HepG2 (cell line): ENCODE results near the gene SCYGR8. TPM values are rescaled to one million over a fixed set of nuclear protein-coding genes. Genes with fewer than 3 reads are reported as not detected.
A peak's percentile ranks its signal among the peaks of the same experiment; 100 is the strongest.

Experiments used
- ATAD3A ChIP-seq: sonication (generic); formaldehyde crosslinking; IDR thresholded peaks from 2 replicates; pipeline ENCODE4 v1.4.0; 2020; ENCODE audit warnings: missing genetic modification reagents
- CHD2 ChIP-seq: IDR thresholded peaks from 2 replicates; pipeline ENCODE4 v1.6.1; 2011; ENCODE audit warnings: low read depth, low read length, improper control_type of control experiment
- FOXK2 ChIP-seq: fragments of 450-650 bp; IDR thresholded peaks from 2 replicates; pipeline ENCODE4 v1.6.1; 2016
- GABPB1 ChIP-seq: IDR thresholded peaks from 2 replicates; pipeline ENCODE4 v1.6.1; 2016; ENCODE audit warnings: mild to moderate bottlenecking, missing genetic modification reagents, moderate library complexity, missing compliant biosample characterization
- GTF2F1 ChIP-seq: fragments of 150-350 bp; IDR thresholded peaks from 2 replicates; pipeline ENCODE4 v1.6.1; 2014; ENCODE audit warnings: low read length
- MXD1 ChIP-seq: sonication (generic); formaldehyde crosslinking; IDR thresholded peaks from 2 replicates; pipeline ENCODE4 v1.4.0; 2020; ENCODE audit warnings: mild to moderate bottlenecking, missing genetic modification reagents
- NAIF1 ChIP-seq: sonication (generic); formaldehyde crosslinking; IDR thresholded peaks from 2 replicates; pipeline ENCODE4 v1.5.0; 2020; ENCODE audit warnings: mild to moderate bottlenecking, missing genetic modification reagents, borderline replicate concordance
- PHF20 ChIP-seq: sonication (generic); formaldehyde crosslinking; IDR thresholded peaks from 2 replicates; pipeline ENCODE4 v1.5.0; 2020; ENCODE audit warnings: mild to moderate bottlenecking, missing genetic modification reagents
- PPARG ChIP-seq: conservative IDR thresholded peaks from 2 replicates; pipeline ENCODE4 v1.6.1; 2016; ENCODE audit warnings: missing biosample characterization, missing genetic modification reagents
- RBFOX2 ChIP-seq: fragments of 200-400 bp; formaldehyde crosslinking; IDR thresholded peaks from 2 replicates; pipeline ENCODE4 v1.6.1; 2017; ENCODE audit warnings: low read depth, mild to moderate bottlenecking, low read length
- U2AF2 ChIP-seq: fragments of 200-400 bp; formaldehyde crosslinking; IDR thresholded peaks from 2 replicates; pipeline ENCODE4 v1.6.1; 2017; ENCODE audit warnings: low read depth, mild to moderate bottlenecking, low read length
- ZFP1 ChIP-seq: IDR thresholded peaks from 2 replicates; pipeline ENCODE4 v1.6.1; 2016
- ZKSCAN5 ChIP-seq: sonication (generic); formaldehyde crosslinking; IDR thresholded peaks from 2 replicates; pipeline ENCODE4 v1.5.1; 2020; ENCODE audit warnings: mild to moderate bottlenecking, missing genetic modification reagents
- ZMYM4 ChIP-seq: sonication (generic); formaldehyde crosslinking; IDR thresholded peaks from 2 replicates; pipeline ENCODE4 v1.8.1; 2023; ENCODE audit warnings: mild to moderate bottlenecking, missing genetic modification reagents
- ZNF24 ChIP-seq: fragments of 450-650 bp; IDR thresholded peaks from 2 replicates; pipeline ENCODE4 v1.6.1; 2017; ENCODE audit warnings: antibody characterized with exemption, mild to moderate bottlenecking
- ZNF451 ChIP-seq: sonication (generic); formaldehyde crosslinking; IDR thresholded peaks from 2 replicates; pipeline ENCODE4 v1.5.0; 2020; ENCODE audit warnings: mild to moderate bottlenecking, missing genetic modification reagents
- ZNF772 ChIP-seq: sonication (generic); formaldehyde crosslinking; IDR thresholded peaks from 2 replicates; pipeline ENCODE4 v1.5.0; 2020; ENCODE audit warnings: mild to moderate bottlenecking, missing genetic modification reagents
- ZNF891 ChIP-seq: sonication (generic); formaldehyde crosslinking; IDR thresholded peaks from 2 replicates; pipeline ENCODE4 v1.5.0; 2020; ENCODE audit warnings: mild to moderate bottlenecking, missing genetic modification reagents
- polyA plus RNA-seq, 8 experiments: library from polyadenylated mRNA; depleted of rRNA in 3 of 8; stranded (reverse) in 7 of 8; unstranded in 1 of 8; fragments of >200 nt; fragmentation: Illumina TruSeq in 4 of 8; extraction: Trizol in 4 of 8; gene quantifications; 2 replicates each; pipeline versions ENCODE4 v1.2.1 to v1.2.3, GENCODE V29; 2011 to 2016; ENCODE audit warnings: low read depth in 4 of 8, missing spikeins in 1 of 8, mixed read lengths in 1 of 8; ENCODE audit not compliant: insufficient read depth in 1 of 8
- total RNA-seq, 5 experiments: library from RNA; depleted of rRNA; stranded (reverse); fragments of >200 nt; fragmentation: Illumina TruSeq; extraction: Trizol; gene quantifications; 2 replicates each; pipeline ENCODE4 v1.2.3, GENCODE V29; 2016; ENCODE audit warnings: low read depth in 1 of 5
- TF ChIP-seq, protein P1 (sequence below): sonication (generic); formaldehyde crosslinking; IDR thresholded peaks from 2 replicates; pipeline ENCODE4 v1.4.0; 2020; ENCODE audit warnings: mild to moderate bottlenecking, missing genetic modification reagents
- TF ChIP-seq, protein P2 (sequence below): sonication (generic); formaldehyde crosslinking; IDR thresholded peaks from 2 replicates; pipeline ENCODE4 v1.5.1; 2020; ENCODE audit warnings: mild to moderate bottlenecking, missing genetic modification reagents, moderate library complexity
- TF ChIP-seq, protein P3 (sequence below): IDR thresholded peaks from 2 replicates; pipeline ENCODE4 v1.6.1; 2016; ENCODE audit warnings: low read depth, control low read depth
- TF ChIP-seq, protein P4 (sequence below): sonication (generic); formaldehyde crosslinking; conservative IDR thresholded peaks from 2 replicates; pipeline ENCODE4 v1.4.0; 2020; ENCODE audit warnings: missing genetic modification reagents

The SCYGR8 gene
- total and polyA plus RNA-seq, 2 of the 13 experiments (the other 11 are each of a cell fraction or from before 2014, with no cell fraction given): not detected

- TF ChIP-seq ZNF451 (CRISPR knock-in tag): no peak
- TF ChIP-seq FOXK2: no peak
- peak; percentile 32; the same call in 1 of the 2 replicates for TF ChIP-seq GABPB1 (CRISPR knock-in tag)
- TF ChIP-seq, protein P1, sequence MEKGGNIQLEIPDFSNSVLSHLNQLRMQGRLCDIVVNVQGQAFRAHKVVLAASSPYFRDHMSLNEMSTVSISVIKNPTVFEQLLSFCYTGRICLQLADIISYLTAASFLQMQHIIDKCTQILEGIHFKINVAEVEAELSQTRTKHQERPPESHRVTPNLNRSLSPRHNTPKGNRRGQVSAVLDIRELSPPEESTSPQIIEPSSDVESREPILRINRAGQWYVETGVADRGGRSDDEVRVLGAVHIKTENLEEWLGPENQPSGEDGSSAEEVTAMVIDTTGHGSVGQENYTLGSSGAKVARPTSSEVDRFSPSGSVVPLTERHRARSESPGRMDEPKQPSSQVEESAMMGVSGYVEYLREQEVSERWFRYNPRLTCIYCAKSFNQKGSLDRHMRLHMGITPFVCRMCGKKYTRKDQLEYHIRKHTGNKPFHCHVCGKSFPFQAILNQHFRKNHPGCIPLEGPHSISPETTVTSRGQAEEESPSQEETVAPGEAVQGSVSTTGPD (CRISPR knock-in tag): 0 out of 2 replicates have a peak, but pooled peaks have one; percentile 29
- TF ChIP-seq CHD2: no peak
- no peak for TF ChIP-seq NAIF1
- no peak for TF ChIP-seq ZNF772 (CRISPR knock-in tag)
- TF ChIP-seq ZNF891 (CRISPR knock-in tag): peak; percentile 80
- no peak for TF ChIP-seq GTF2F1
- TF ChIP-seq ATAD3A (CRISPR knock-in tag): no peak
- peak; percentile 49; the same call in 1 of the 2 replicates for TF ChIP-seq MXD1 (CRISPR knock-in tag)
- TF ChIP-seq, protein P2, sequence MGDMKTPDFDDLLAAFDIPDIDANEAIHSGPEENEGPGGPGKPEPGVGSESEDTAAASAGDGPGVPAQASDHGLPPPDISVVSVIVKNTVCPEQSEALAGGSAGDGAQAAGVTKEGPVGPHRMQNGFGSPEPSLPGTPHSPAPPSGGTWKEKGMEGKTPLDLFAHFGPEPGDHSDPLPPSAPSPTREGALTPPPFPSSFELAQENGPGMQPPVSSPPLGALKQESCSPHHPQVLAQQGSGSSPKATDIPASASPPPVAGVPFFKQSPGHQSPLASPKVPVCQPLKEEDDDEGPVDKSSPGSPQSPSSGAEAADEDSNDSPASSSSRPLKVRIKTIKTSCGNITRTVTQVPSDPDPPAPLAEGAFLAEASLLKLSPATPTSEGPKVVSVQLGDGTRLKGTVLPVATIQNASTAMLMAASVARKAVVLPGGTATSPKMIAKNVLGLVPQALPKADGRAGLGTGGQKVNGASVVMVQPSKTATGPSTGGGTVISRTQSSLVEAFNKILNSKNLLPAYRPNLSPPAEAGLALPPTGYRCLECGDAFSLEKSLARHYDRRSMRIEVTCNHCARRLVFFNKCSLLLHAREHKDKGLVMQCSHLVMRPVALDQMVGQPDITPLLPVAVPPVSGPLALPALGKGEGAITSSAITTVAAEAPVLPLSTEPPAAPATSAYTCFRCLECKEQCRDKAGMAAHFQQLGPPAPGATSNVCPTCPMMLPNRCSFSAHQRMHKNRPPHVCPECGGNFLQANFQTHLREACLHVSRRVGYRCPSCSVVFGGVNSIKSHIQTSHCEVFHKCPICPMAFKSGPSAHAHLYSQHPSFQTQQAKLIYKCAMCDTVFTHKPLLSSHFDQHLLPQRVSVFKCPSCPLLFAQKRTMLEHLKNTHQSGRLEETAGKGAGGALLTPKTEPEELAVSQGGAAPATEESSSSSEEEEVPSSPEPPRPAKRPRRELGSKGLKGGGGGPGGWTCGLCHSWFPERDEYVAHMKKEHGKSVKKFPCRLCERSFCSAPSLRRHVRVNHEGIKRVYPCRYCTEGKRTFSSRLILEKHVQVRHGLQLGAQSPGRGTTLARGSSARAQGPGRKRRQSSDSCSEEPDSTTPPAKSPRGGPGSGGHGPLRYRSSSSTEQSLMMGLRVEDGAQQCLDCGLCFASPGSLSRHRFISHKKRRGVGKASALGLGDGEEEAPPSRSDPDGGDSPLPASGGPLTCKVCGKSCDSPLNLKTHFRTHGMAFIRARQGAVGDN (CRISPR knock-in tag): peak; percentile 78
- no peak for TF ChIP-seq ZFP1
- peak; percentile 63 for TF ChIP-seq PHF20 (CRISPR knock-in tag)
- no peak for TF ChIP-seq PPARG (CRISPR knock-in tag)
- no peak for TF ChIP-seq ZKSCAN5
- TF ChIP-seq, protein P3, sequence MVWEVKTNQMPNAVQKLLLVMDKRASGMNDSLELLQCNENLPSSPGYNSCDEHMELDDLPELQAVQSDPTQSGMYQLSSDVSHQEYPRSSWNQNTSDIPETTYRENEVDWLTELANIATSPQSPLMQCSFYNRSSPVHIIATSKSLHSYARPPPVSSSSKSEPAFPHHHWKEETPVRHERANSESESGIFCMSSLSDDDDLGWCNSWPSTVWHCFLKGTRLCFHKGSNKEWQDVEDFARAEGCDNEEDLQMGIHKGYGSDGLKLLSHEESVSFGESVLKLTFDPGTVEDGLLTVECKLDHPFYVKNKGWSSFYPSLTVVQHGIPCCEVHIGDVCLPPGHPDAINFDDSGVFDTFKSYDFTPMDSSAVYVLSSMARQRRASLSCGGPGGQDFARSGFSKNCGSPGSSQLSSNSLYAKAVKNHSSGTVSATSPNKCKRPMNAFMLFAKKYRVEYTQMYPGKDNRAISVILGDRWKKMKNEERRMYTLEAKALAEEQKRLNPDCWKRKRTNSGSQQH (CRISPR knock-in tag): no peak
- TF ChIP-seq ZMYM4 (CRISPR knock-in tag): 0 out of 2 replicates have a peak, but pooled peaks have one; percentile 16
- no peak for TF ChIP-seq U2AF2
- TF ChIP-seq, protein P4, sequence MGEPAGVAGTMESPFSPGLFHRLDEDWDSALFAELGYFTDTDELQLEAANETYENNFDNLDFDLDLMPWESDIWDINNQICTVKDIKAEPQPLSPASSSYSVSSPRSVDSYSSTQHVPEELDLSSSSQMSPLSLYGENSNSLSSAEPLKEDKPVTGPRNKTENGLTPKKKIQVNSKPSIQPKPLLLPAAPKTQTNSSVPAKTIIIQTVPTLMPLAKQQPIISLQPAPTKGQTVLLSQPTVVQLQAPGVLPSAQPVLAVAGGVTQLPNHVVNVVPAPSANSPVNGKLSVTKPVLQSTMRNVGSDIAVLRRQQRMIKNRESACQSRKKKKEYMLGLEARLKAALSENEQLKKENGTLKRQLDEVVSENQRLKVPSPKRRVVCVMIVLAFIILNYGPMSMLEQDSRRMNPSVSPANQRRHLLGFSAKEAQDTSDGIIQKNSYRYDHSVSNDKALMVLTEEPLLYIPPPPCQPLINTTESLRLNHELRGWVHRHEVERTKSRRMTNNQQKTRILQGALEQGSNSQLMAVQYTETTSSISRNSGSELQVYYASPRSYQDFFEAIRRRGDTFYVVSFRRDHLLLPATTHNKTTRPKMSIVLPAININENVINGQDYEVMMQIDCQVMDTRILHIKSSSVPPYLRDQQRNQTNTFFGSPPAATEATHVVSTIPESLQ (CRISPR knock-in tag): no peak
- no peak for TF ChIP-seq RBFOX2
- no peak for TF ChIP-seq ZNF24
Measured at GRCh38 chr2:227717687-227718567, 27.8 kb upstream of the SCYGR8 start, which contains the start of gene SLC19A3 (continued).
